ENCODE results near the gene NR2C2AP.

Gene NR2C2AP

DNA sequence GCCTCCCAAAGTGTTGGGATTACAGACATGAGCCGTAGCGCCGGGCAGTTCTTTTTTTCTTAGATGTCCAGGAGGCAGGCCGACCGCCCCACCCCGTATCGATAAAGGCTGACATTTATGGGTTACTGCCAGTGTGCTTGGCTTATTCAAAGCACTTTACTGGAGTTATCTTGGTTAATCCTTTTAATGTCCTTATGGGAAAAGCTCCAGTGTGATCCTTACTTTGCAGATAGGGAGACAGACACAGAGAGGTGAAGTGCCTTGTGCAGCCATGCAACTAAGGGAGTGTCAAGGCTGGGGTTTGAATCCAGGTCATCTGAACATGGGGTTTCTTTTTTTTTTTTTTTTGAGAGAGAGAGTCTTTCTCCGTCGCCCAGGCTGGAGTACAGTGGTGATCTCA is 27.8 kb upstream of the NR2C2AP start:
- H3K9me3 ChIP-seq (replicated peaks in 1 of 2; ENCODE audit: control insufficient read depth in 2 of 2, insufficient read depth in 1 of 2, low read depth in 1 of 2, low read length in 2 of 2), result peaks cover 7 to 22% of the 10 kb centered on the region in 2 donors
- no peak overlapping the region for H2AK5ac ChIP-seq (ENCODE audit: low read depth, low read length)
- H2BK15ac ChIP-seq (ENCODE audit: low read length), result no peak overlapping the region
- no peaks in the 10 kb centered on the region for H3K4me1 ChIP-seq (ENCODE audit: control insufficient read depth in 2 of 2, insufficient read depth in 1 of 2, low read depth in 1 of 2, low read length in 2 of 2)
- H2BK120ac ChIP-seq (ENCODE audit: low read depth, low read length), result no peak overlapping the region
- H2BK12ac ChIP-seq (ENCODE audit: low read length), result no peak overlapping the region
- H2BK5ac ChIP-seq (ENCODE audit: low read length), result no peak overlapping the region
- no peak overlapping the region for H4K91ac ChIP-seq (ENCODE audit: low read depth, low read length, poor library complexity)
- H3K4me2 ChIP-seq (ENCODE audit: insufficient read depth, low read length, poor library complexity, severe bottlenecking), result no peak overlapping the region
- peaks cover 0 to 56% of the 10 kb centered on the region in 2 donors for H3K36me3 ChIP-seq (replicated peaks in 1 of 2; ENCODE audit: control insufficient read depth in 2 of 2, insufficient read depth in 2 of 2, low read length in 2 of 2)
- no peak for DNase-seq (ENCODE audit: low spot score)
- H3K18ac ChIP-seq (ENCODE audit: low read length), result no peak overlapping the region
- no peak overlapping the region for H3K27ac ChIP-seq (replicated peaks; ENCODE audit: low read length)
- no CpG with 5 or more reads among the region's 9 CpGs for WGBS, 2 donors (ENCODE audit: extremely low coverage in 2 of 2, insufficient read length in 2 of 2, insufficient replicate concordance in 1 of 2)
- no peak overlapping the region for H3K9ac ChIP-seq (ENCODE audit: low read depth, low read length, poor library complexity)
- H2AFZ ChIP-seq (ENCODE audit: low read length), result no peak overlapping the region
- H3K27me3 ChIP-seq (ENCODE audit: control insufficient read depth in 3 of 3, insufficient read depth in 3 of 3, low read depth in 1 of 3, low read length in 3 of 3), result no peaks in the 10 kb centered on the region
- H3K4me3 ChIP-seq (ENCODE audit: low read length in 2 of 2), result no peak overlapping the region
- H3K79me1 ChIP-seq (ENCODE audit: low read depth, low read length), result peaks cover 3% of the 10 kb centered on the region
- H3K23ac ChIP-seq (ENCODE audit: low read depth, low read length, poor library complexity), result no peak overlapping the region
- no peak overlapping the region for H3K4ac ChIP-seq (ENCODE audit: low read length)
- no peak overlapping the region for H4K8ac ChIP-seq (ENCODE audit: low read depth, low read length)
- no peak overlapping the region for H3K14ac ChIP-seq (ENCODE audit: low read length)

DNA sequence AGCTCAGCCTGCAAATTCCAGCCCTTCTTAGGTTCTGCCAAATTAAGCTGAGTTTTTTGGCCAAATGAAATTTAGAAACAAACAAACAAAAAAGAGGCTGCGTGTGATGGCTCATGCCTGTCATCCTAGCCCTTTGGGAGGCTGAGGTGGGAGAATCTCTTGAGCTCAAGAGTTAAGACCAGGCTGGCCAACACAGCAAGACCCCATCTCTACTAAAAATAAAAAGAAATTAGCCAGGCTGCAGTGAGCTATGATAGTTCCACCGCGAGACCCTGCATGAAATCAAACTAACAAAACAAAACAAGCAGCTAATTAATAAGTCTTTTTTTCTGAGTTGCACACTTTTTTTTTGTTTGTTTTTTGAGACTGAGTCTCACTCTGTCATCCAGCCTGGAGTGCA is 26.5 kb upstream of the NR2C2AP start:
- WGBS, 2 donors (ENCODE audit: extremely low coverage in 2 of 2, insufficient read length in 2 of 2, insufficient replicate concordance in 1 of 2), result no CpG with 5 or more reads among the region's 3 CpGs
- Histone ChIP-seq H3K27me3 (ENCODE audit: control insufficient read depth in 3 of 3, insufficient read depth in 3 of 3, low read depth in 1 of 3, low read length in 3 of 3) (peaks cover 0 to 6% (median 0%) of the 10 kb centered on the region in 3 experiments), H3K14ac (ENCODE audit: low read length) (no peak overlapping the region), H2AK5ac (ENCODE audit: low read depth, low read length) (no peak overlapping the region), H2AFZ (ENCODE audit: low read length) (no peak overlapping the region), H3K9me3 (replicated peaks in 1 of 2; ENCODE audit: control insufficient read depth in 2 of 2, insufficient read depth in 1 of 2, low read depth in 1 of 2, low read length in 2 of 2) (peaks cover 5 to 12% of the 10 kb centered on the region in 2 donors), H3K23ac (ENCODE audit: low read depth, low read length, poor library complexity) (no peak overlapping the region), H4K8ac (ENCODE audit: low read depth, low read length) (no peak overlapping the region), H3K4me1 (ENCODE audit: control insufficient read depth in 2 of 2, insufficient read depth in 1 of 2, low read depth in 1 of 2, low read length in 2 of 2) (peaks cover 0 to 1% of the 10 kb centered on the region in 2 donors), H3K18ac (ENCODE audit: low read length) (no peak overlapping the region), H3K36me3 (replicated peaks in 1 of 2; ENCODE audit: control insufficient read depth in 2 of 2, insufficient read depth in 2 of 2, low read length in 2 of 2) (peaks cover 0 to 56% of the 10 kb centered on the region in 2 donors), H3K79me1 (ENCODE audit: low read depth, low read length) (peaks cover 3% of the 10 kb centered on the region), H2BK120ac (ENCODE audit: low read depth, low read length) (no peak overlapping the region), H3K27ac (replicated peaks; ENCODE audit: low read length) (no peak overlapping the region), H3K9ac (ENCODE audit: low read depth, low read length, poor library complexity) (peak overlapping the region; percentile 60), H2BK15ac (ENCODE audit: low read length) (no peak overlapping the region), H3K4ac (ENCODE audit: low read length) (no peak overlapping the region), H2BK12ac (ENCODE audit: low read length) (no peak overlapping the region), H2BK5ac (ENCODE audit: low read length) (no peak overlapping the region), H3K4me3 (ENCODE audit: low read length in 2 of 2) (no peak overlapping the region), H4K91ac (ENCODE audit: low read depth, low read length, poor library complexity) (no peak overlapping the region), H3K4me2 (ENCODE audit: insufficient read depth, low read length, poor library complexity, severe bottlenecking) (no peak overlapping the region)
- DNase-seq (ENCODE audit: low spot score), result no peak

DNA sequence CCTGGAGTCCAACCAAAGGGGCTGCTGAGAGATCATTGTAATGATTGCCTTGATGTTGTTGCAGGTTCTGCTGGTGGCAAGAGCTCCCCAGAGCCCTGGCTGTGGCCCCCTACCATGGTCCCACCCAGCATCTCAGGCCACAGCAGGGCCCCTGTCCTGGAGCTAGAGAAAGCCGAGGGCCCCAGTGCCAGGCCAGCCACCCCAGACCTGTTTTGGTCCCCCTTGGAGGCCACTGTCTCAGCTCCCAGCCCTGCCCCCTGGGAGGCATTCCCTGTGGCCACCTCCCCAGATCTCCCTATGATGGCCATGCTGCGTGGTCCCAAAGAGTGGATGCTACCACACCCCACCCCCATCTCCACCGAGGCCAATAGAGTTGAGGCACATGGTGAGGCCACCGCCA is 24.0 kb upstream of the NR2C2AP start:
- WGBS, 2 donors (ENCODE audit: extremely low coverage in 2 of 2, insufficient read length in 2 of 2, insufficient replicate concordance in 1 of 2), result no CpG with 5 or more reads among the region's 4 CpGs
- Histone ChIP-seq H2BK15ac (ENCODE audit: low read length) (no peak overlapping the region), H3K27me3 (ENCODE audit: control insufficient read depth in 3 of 3, insufficient read depth in 3 of 3, low read depth in 1 of 3, low read length in 3 of 3) (peaks cover 0 to 16% (median 0%) of the 10 kb centered on the region in 3 experiments)

DNA sequence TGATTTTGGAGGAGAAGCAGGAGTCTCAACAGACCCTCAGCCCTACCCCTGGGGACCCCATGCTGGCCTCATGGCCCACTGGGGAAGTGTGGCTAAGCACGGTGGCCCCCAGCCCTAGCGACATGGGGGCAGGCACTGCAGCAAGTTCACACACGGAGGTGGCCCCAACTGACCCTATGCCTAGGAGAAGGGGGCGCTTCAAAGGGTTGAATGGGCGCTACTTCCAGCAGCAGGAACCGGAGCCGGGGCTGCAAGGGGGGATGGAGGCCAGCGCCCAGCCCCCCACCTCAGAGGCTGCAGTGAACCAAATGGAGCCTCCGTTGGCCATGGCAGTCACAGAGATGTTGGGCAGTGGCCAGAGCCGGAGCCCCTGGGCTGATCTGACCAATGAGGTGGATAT is 23.4 kb upstream of the NR2C2AP start:
- no CpG with 5 or more reads among the region's 10 CpGs for WGBS, 2 donors (ENCODE audit: extremely low coverage in 2 of 2, insufficient read length in 2 of 2, insufficient replicate concordance in 1 of 2)
- H3K4me1 ChIP-seq (ENCODE audit: control insufficient read depth in 2 of 2, insufficient read depth in 1 of 2, low read depth in 1 of 2, low read length in 2 of 2), result peaks cover 0 to 1% of the 10 kb centered on the region in 2 donors

More for the DNA sequence above, 24.0 kb upstream of the NR2C2AP start:
- Histone ChIP-seq H3K36me3 (replicated peaks in 1 of 2; ENCODE audit: control insufficient read depth in 2 of 2, insufficient read depth in 2 of 2, low read length in 2 of 2) (peaks cover 0 to 60% of the 10 kb centered on the region in 2 donors), H3K9me3 (replicated peaks in 1 of 2; ENCODE audit: control insufficient read depth in 2 of 2, insufficient read depth in 1 of 2, low read depth in 1 of 2, low read length in 2 of 2) (peaks cover 0 to 7% of the 10 kb centered on the region in 2 donors), H3K79me1 (ENCODE audit: low read depth, low read length) (peaks cover 6% of the 10 kb centered on the region), H3K4me3 (ENCODE audit: low read length in 2 of 2) (no peak overlapping the region), H3K23ac (ENCODE audit: low read depth, low read length, poor library complexity) (peak overlapping the region; percentile 65), H4K8ac (ENCODE audit: low read depth, low read length) (peak overlapping the region; percentile 65), H3K4me2 (ENCODE audit: insufficient read depth, low read length, poor library complexity, severe bottlenecking) (no peak overlapping the region), H2BK120ac (ENCODE audit: low read depth, low read length) (no peak overlapping the region), H2AK5ac (ENCODE audit: low read depth, low read length) (peak overlapping the region; percentile 21), H4K91ac (ENCODE audit: low read depth, low read length, poor library complexity) (no peak overlapping the region), H3K4me1 (ENCODE audit: control insufficient read depth in 2 of 2, insufficient read depth in 1 of 2, low read depth in 1 of 2, low read length in 2 of 2) (peaks cover 0 to 1% of the 10 kb centered on the region in 2 donors), H3K18ac (ENCODE audit: low read length) (peak overlapping the region; percentile 13), H3K4ac (ENCODE audit: low read length) (no peak overlapping the region), H2AFZ (ENCODE audit: low read length) (no peak overlapping the region), H3K27ac (replicated peaks; ENCODE audit: low read length) (no peak overlapping the region), H2BK5ac (ENCODE audit: low read length) (no peak overlapping the region), H3K9ac (ENCODE audit: low read depth, low read length, poor library complexity) (no peak overlapping the region), H3K14ac (ENCODE audit: low read length) (no peak overlapping the region), H2BK12ac (ENCODE audit: low read length) (peak overlapping the region; percentile 3)
- no peak for DNase-seq (ENCODE audit: low spot score)

More for the DNA sequence above, 23.4 kb upstream of the NR2C2AP start:
- no peak overlapping the region for H4K91ac ChIP-seq (ENCODE audit: low read depth, low read length, poor library complexity)
- peaks cover 0 to 7% of the 10 kb centered on the region in 2 donors for H3K9me3 ChIP-seq (replicated peaks in 1 of 2; ENCODE audit: control insufficient read depth in 2 of 2, insufficient read depth in 1 of 2, low read depth in 1 of 2, low read length in 2 of 2)
- H3K36me3 ChIP-seq (replicated peaks in 1 of 2; ENCODE audit: control insufficient read depth in 2 of 2, insufficient read depth in 2 of 2, low read length in 2 of 2), result peaks cover 0 to 65% of the 10 kb centered on the region in 2 donors
- no peak overlapping the region for H2BK120ac ChIP-seq (ENCODE audit: low read depth, low read length)
- peaks cover 0 to 16% (median 0%) of the 10 kb centered on the region in 3 experiments for H3K27me3 ChIP-seq (ENCODE audit: control insufficient read depth in 3 of 3, insufficient read depth in 3 of 3, low read depth in 1 of 3, low read length in 3 of 3)
- H3K9ac ChIP-seq (ENCODE audit: low read depth, low read length, poor library complexity), result no peak overlapping the region
- no peak overlapping the region for H2BK15ac ChIP-seq (ENCODE audit: low read length)
- H3K79me1 ChIP-seq (ENCODE audit: low read depth, low read length), result peaks cover 6% of the 10 kb centered on the region
- H3K4me2 ChIP-seq (ENCODE audit: insufficient read depth, low read length, poor library complexity, severe bottlenecking), result no peak overlapping the region
- no peak overlapping the region for H3K18ac ChIP-seq (ENCODE audit: low read length)
- peak overlapping the region; percentile 75 for H2BK5ac ChIP-seq (ENCODE audit: low read length)
- no peak overlapping the region for H3K4me3 ChIP-seq (ENCODE audit: low read length in 2 of 2)
- peak overlapping the region; percentile 58 for H2BK12ac ChIP-seq (ENCODE audit: low read length)
- no peak overlapping the region for H2AK5ac ChIP-seq (ENCODE audit: low read depth, low read length)
- H4K8ac ChIP-seq (ENCODE audit: low read depth, low read length), result no peak overlapping the region
- H3K27ac ChIP-seq (replicated peaks; ENCODE audit: low read length), result no peak overlapping the region
- H3K23ac ChIP-seq (ENCODE audit: low read depth, low read length, poor library complexity), result no peak overlapping the region
- no peak overlapping the region for H3K14ac ChIP-seq (ENCODE audit: low read length)
- no peak for DNase-seq (ENCODE audit: low spot score)
- H2AFZ ChIP-seq (ENCODE audit: low read length), result no peak overlapping the region
- H3K4ac ChIP-seq (ENCODE audit: low read length), result no peak overlapping the region

Measured in neuronal stem cell (in vitro differentiated cells).